Measurements from ENCODE around the gene PARD3B. TPM values are rescaled to one million over a fixed set of nuclear protein-coding genes. Genes with fewer than 3 reads are reported as not detected.

PARD3B gene
- total and polyA plus RNA-seq, 2 of the 4 experiments (the other 2 are of a cell fraction), result 3.3 to 15.6 TPM

GRCh38 chr2:204664708-204665121 is 119.4 kb downstream of the PARD3B start:
- ATAC-seq (ENCODE audit: low read depth) (peak; percentile 81), DNase-seq (peak; percentile 55)
- Histone ChIP-seq H3K4me3 (ENCODE audit: insufficient read depth, low read depth, low read length) (no peak overlapping the region), H4K8ac (ENCODE audit: low read depth in 2 of 2, low read length in 2 of 2) (peak overlapping the region in 1 of 2 experiments; percentile 67; a peak in 3 of 4 replicates), H3K79me1 (ENCODE audit: low read depth in 1 of 2, low read length in 2 of 2) (peaks cover 17 to 51% of the 10 kb centered on the region in 2 experiments; a peak in 3 of 4 replicates), H3K9me3 (ENCODE audit: control insufficient read depth, insufficient read depth, low read length) (no peaks in the 10 kb centered on the region), H2BK15ac (ENCODE audit: low read depth, low read length) (no peak overlapping the region), H3K27ac (ENCODE audit: insufficient read depth, low read length) (peak overlapping the region; percentile 57; the same call in 1 of the 2 replicates), H4K5ac (ENCODE audit: low read depth, low read length) (peak overlapping the region; percentile 15), H3K18ac (ENCODE audit: low read depth, low read length) (peak overlapping the region; percentile 91), H2AFZ (replicated peaks; ENCODE audit: low read length, poor library complexity) (no peak overlapping the region), H3K4me1 (ENCODE audit: control insufficient read depth, insufficient read depth, low read length) (peaks cover 10% of the 10 kb centered on the region), H3K23ac (ENCODE audit: low read depth, low read length) (peak overlapping the region; percentile 54; the same call in 1 of the 2 replicates), H3K9ac (ENCODE audit: low read depth, low read length) (peak overlapping the region; percentile 62; the same call in 1 of the 2 replicates), H3K4ac (ENCODE audit: low read depth, low read length) (peak overlapping the region; percentile 75), H3K14ac (replicated peaks; ENCODE audit: low read depth, low read length) (peak overlapping the region; percentile 58; the same call in 1 of the 2 replicates), H2BK5ac (ENCODE audit: low read depth, low read length, poor library complexity, severe bottlenecking) (peak overlapping the region; percentile 96), H3K56ac (ENCODE audit: extremely low read depth, insufficient read depth, low read length) (peak overlapping the region; percentile 65; the same call in 1 of the 2 replicates), H4K20me1 (ENCODE audit: insufficient read depth, low read length) (no peaks in the 10 kb centered on the region), H4K91ac (ENCODE audit: insufficient read depth, low read depth, low read length) (no peak overlapping the region), H3K36me3 (ENCODE audit: control insufficient read depth, insufficient read depth, low read length) (no peaks in the 10 kb centered on the region), H3K9me1 (ENCODE audit: insufficient read depth, low read length) (peaks cover 3% of the 10 kb centered on the region; the same call in 1 of the 2 replicates), H3K27me3 (ENCODE audit: control insufficient read depth, insufficient read depth, low read length) (no peaks in the 10 kb centered on the region), H2AK9ac (replicated peaks; ENCODE audit: low read depth, low read length, poor library complexity) (no peak overlapping the region), H3K4me2 (ENCODE audit: low read depth, low read length) (peak overlapping the region; percentile 78; the same call in 1 of the 2 replicates), H2BK120ac (ENCODE audit: low read depth, low read length) (peak overlapping the region; percentile 79), H2BK20ac (ENCODE audit: low read depth, low read length) (peak overlapping the region; percentile 57; the same call in 1 of the 2 replicates), H2AK5ac (ENCODE audit: low read depth, low read length) (no peak overlapping the region)
- no TSS peak for BruUV-seq (replicated peaks)
- CTCF ChIA-PET, result interaction anchor here (1.2 kb wide), 1 partner anchor 9 kb away, joined by 4 read pairs; no protein-coding TSS in a partner anchor
- dilution Hi-C loops (cut with HindIII; ENCODE audit: low sequenced_read_pairs, unreplicated experiment), result no loop called here
- WGBS, 2 experiments (ENCODE audit: extremely low coverage in 2 of 2, insufficient read length in 1 of 2), result no CpG with 5 or more reads among the region's 1 CpG
- POLR2A ChIA-PET (ENCODE audit: unreplicated experiment), result no interaction called here
- intact Hi-C loops (cut with micrococcal nuclease), result no loop called here
- in situ Hi-C loops (cut with MboI; ENCODE audit: low sequenced_read_pairs), result no loop called here
- TF ChIP-seq MAFK (IDR thresholded peaks at IDR 0.05; ENCODE audit: low read depth, low read length), result no peak
- TF ChIP-seq CHD1 (IDR thresholded peaks at IDR 0.05; ENCODE audit: low read depth, low read length), result no peak
- TF ChIP-seq FOS (IDR thresholded peaks at IDR 0.05; ENCODE audit: low read depth, low read length), result no peak
